8988T (cell line): Measurements from ENCODE around the gene DEF6.

Source experiments
- DNase-seq: peaks from one replicate; pipeline ENCODE4 v3.0.0; 2011

DEF6 gene

GRCh38 chr6:35297601-35298481, at the start of gene DEF6:
DEF6 (plus strand) TSS chr6:35297818; CDS start chr6:35297857, 39 bp downstream.
- peak; percentile 74 for DNase-seq

DNA sequence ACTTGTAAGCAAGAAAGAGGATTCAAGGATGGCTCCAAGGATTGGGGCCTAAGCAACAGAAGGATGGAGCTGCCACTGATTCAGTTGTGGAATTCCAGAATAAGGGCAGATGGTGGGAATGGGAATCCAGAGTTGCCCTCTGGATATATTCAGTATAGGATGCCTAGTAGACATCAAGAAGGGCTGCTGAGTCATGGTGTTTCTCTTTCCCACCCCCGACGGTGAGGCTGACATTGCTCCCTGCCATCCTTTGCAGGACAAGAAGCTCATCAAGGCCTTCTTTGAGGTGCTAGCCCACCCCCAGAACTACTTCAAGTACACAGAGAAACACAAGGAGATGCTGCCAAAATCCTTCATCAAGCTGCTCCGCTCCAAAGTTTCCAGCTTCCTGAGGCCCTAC, 49.3 kb upstream of the DEF6 start:
- DNase-seq, result no peak

DNA sequence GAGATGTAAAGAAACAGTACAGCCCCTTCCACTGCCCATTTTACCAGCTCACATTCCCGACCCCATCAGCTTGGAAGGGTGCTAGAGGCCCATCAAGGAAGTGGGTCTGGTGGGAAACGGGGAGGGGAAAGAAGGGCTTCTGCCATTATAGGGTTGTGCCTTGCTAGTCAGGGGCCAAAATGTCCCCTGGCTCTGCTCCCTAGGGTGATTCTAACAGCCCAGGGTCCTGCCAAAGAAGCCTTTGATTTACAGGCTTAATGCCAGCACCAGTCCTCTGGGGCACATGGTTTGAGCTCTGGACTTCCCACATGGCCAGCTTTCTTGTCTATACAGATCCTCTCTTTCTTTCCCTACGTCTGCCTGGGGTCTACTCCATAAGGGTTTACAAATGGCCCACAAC, 48.7 kb upstream of the DEF6 start:
- no peak for DNase-seq

DNA sequence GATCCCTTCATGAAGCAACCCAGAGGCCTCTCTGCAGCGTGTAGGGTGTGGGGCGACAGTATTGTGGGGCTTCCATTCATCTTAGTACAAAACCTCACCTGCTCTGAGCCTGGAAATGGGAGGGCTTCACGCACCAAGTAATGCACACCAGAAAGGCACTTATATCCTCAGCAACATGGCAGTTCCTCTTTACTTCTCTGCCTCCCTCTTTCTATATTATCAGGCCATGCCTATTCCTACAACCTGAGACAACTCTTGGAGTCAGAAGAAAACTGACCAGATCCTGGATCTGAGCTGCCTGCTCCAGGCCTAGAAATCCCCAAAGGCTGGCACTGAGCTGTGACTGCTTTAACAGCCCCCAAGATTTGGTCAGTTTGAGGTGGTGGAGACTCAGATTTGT, 45.7 kb upstream of the DEF6 start:
- DNase-seq, result no peak

DNA sequence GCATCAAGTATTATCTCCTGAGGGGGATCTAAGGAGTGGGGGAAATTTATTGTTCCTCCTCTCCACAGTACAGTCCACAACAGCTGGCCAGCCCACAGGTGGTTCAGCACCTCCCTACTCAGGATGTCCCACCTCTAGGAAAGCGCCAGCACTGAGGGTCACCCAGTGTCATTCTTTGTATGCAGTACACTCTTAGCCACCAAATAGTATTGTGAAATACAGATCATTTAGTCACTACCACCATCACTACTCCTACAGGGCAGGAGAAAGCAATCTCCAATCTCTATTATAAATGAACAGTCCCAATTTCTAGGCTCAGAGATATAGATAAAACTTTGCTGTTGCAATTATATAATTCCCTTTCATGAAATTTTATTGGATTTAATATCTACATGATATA, 44.4 kb upstream of the DEF6 start:
- no peak for DNase-seq

DNA sequence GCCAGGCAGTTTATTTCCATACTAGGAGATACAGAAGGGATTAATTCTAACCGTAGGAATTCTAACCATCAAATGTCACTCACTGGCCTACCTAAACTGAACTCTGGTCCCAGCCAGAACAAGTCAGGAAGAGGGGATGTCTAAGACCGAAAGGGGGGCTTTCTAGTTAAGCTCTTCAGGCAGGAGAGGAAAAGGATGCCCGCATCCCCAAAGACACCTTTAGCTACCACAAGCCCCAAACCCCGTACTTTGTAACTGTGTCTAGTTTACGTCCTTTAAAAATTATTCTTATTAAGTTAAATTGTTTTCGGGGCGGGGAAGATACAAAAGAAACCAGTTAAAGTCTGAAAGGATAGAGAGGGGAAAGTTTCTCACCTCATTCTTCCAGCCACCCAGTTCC, 39.3 kb upstream of the DEF6 start:
- no peak for DNase-seq

- peak; percentile 35 for DNase-seq
Measured at GRCh38 chr6:35258858-35259193, 38.8 kb upstream of the DEF6 start.

- peak; percentile 93 for DNase-seq
Measured at GRCh38 chr6:35259194-35259947, 38.2 kb upstream of the DEF6 start, which contains the start of gene ZNF76. ZNF76 (plus strand) TSS chr6:35259735; CDS start chr6:35281152, 21,417 bp downstream.

- DNase-seq, result peak; percentile 56
Measured at GRCh38 chr6:35259948-35260590, 37.5 kb upstream of the DEF6 start.

DNA sequence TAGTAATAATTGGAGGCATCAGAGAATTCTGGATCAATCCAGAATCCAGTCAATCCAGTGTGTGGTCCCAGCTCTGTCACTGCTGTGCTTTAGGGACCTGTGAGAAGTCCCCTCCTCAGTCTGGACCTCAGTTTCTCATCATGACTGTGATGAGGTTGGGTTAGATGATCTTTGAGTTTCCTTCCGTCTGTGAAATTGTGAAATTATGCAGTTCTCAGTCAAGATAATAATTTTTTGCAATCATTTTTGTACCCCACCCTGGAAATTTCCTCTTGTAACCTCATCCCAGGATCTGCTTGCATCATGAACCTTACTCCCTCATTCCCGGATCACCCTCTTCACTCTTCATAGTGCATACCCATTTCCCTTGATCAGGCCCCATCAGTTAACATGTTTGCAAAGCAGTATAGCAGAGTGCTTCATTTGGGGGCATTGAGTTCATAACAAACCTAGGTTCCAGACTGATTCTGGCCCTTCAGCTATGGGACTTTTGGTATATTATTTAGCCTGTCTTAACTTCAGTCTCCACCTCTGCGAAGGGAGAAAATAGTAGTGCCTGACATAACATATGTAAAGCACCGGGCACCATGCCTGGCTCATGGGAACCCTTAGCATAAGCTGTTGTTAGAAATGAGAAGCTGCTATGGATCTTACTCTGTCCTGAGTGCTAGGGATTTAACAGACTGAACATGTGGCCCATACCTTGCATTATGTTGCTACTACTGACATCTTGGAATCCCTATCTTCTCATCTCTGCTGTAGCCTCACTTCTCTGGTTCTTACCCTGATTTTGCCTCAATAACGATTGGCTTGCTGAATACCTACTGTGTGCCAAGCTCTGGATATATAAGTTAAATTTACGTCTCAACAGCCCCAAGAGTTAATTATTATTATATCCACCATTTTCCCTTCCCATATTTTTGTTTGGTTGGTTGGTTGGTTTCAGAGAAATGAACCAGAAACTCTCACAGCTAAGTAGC, 36.7 kb upstream of the DEF6 start:
- DNase-seq, result no peak

- no peak for DNase-seq
Measured at GRCh38 chr6:35262596-35262995, 35.0 kb upstream of the DEF6 start.

DNA sequence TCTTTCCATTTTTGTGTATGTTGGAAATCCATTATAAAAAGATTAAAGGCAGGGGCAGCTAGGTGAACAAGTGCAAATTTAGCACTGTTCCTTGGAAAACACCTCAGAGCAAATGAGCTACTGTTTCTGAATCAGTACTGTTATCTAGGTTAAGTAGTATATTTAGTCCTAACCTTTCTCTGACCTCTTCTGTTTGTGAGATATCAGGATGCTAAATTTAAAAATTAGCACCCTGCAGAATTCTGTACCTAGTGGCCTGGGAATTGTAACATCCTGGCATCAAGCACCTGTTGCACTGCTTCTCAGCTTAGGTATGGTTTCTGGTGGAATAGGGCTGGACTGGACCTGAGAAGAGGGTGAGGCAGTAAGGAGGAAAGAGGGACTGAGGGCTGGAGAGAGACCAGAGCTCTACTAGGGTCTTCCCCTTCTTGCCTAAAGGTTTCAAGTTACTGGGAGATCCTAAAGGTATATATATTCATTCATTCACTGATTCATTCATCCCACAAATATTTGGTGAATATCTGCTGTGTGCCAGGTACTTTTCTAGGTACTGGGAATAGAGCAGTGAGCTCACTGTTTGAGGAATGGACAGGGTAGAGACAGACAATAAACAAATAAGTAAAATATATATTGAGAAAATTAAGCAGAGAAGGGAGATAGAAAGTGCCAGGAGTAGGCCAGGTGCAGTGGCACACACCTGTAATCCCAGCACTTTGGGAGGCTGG, 32.9 kb upstream of the DEF6 start:
- no peak for DNase-seq

- DNase-seq, result no peak
Measured at GRCh38 chr6:35265523-35265922, 32.1 kb upstream of the DEF6 start.

GRCh38 chr6:35267446-35267845, 30.2 kb upstream of the DEF6 start:
- DNase-seq, result no peak

DNA sequence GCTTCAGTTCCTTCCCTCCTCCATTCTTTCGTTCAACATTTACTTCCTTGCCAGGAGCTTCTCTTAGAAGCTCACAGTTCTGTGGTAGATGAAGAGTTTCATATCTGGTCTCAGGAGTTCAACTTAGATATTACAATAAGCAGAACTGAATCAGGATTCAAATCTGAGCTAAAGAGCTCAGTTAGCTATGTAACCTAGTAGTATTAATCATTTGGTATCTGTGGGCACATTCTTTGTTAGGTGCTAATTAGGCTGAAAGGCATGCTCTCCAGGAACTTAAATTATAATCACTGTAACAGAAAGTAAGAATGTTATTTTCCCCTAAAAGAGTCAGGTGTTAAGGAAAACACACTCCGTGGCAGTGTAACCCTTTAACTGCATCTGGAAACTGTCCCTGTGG, 29.7 kb upstream of the DEF6 start:
- DNase-seq, result no peak

- no peak for DNase-seq
Measured at GRCh38 chr6:35272005-35272404, 25.6 kb upstream of the DEF6 start.

DNA sequence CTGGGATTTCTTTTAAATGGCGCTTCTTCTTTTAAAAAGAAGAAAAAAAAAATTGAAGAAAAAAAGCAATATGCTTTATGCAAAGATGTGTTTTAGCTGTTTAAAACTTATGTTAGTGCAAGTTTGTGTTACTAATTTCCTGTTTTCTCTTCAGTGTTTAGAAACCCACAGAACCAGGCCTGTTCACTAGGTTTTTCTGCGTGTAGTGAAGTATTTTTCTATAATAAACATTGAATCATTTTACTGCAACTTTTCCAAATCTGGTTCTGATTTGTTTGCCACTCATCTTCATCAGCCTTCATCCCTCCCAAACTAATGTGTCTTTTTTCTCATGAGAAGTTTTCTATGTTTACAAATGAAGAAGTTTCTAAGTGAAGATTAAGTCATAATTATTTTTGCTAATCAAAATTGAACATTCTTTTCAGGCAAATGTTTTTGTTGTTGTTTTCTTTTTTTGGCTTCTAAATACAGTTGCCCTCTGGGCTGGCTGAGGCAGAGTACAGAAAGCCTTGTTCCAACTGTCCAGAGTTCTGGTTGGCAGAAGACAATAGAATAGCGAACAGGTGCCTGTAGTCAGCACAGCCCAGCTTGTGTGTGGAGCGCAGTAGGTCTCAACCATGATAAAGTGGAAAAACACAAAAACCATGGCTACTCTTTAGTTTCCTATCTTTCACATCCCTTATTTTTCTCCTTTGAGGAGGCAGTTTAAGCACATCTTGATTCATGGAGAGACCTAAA, 23.6 kb upstream of the DEF6 start:
- no peak for DNase-seq

- DNase-seq, result no peak
Measured at GRCh38 chr6:35275744-35276260, 21.8 kb upstream of the DEF6 start.

- DNase-seq, result no peak
Measured at GRCh38 chr6:35278708-35279107, 18.9 kb upstream of the DEF6 start.

GRCh38 chr6:35280903-35281302, 16.7 kb upstream of the DEF6 start:
- no peak for DNase-seq

- DNase-seq, result no peak
Measured at GRCh38 chr6:35282472-35282871, 15.1 kb upstream of the DEF6 start.
